Liver (tissue), 9 donors: Measurements from ENCODE around the gene CPEB1. TPM values are rescaled to one million over a fixed set of nuclear protein-coding genes. Genes with fewer than 3 reads are reported as not detected.

Experiments
- DNase-seq: peaks from one replicate; pipeline ENCODE4 v3.0.0-alpha.2; 2017; ENCODE audit warnings: low spot score
- H3K27ac ChIP-seq, 2 donors: one replicate each; pipeline ENCODE4 v1.7.0; 2013; ENCODE audit warnings: inconsistent platforms in 2 of 2, low read length in 2 of 2, control low read depth in 1 of 2, low read depth in 1 of 2, mild to moderate bottlenecking in 1 of 2
- H3K27me3 ChIP-seq, 4 donors: one replicate each; pipeline versions ENCODE4 v1.6.1 to v1.7.0; 2013; ENCODE audit warnings: low read length in 3 of 4, inconsistent platforms in 1 of 4, mild to moderate bottlenecking in 1 of 4, moderate library complexity in 1 of 4; ENCODE audit not compliant: control insufficient read depth in 4 of 4, insufficient read depth in 4 of 4
- H3K36me3 ChIP-seq, 4 donors: one replicate each; pipeline versions ENCODE4 v1.6.1 to v1.7.0; 2013; ENCODE audit warnings: low read length in 3 of 4, mild to moderate bottlenecking in 3 of 4, low read depth in 1 of 4, moderate library complexity in 1 of 4; ENCODE audit not compliant: control insufficient read depth in 4 of 4, insufficient read depth in 3 of 4
- H3K4me1 ChIP-seq, 4 donors: one replicate each; pipeline versions ENCODE4 v1.6.1 to v1.7.0; 2013; ENCODE audit warnings: low read length in 3 of 4, mild to moderate bottlenecking in 3 of 4, moderate library complexity in 1 of 4; ENCODE audit not compliant: control insufficient read depth in 4 of 4, insufficient read depth in 4 of 4
- H3K4me3 ChIP-seq, 3 donors: one replicate each; pipeline versions ENCODE4 v1.6.1 to v1.7.0; 2013; ENCODE audit warnings: low read length in 3 of 3, control low read depth in 1 of 3, low read depth in 1 of 3, mild to moderate bottlenecking in 1 of 3
- H3K9ac ChIP-seq, 2 donors: one replicate each; pipeline ENCODE4 v1.7.0; 2013; ENCODE audit warnings: low read length in 2 of 2, mild to moderate bottlenecking in 2 of 2, moderate library complexity in 2 of 2, control low read depth in 1 of 2, low read depth in 1 of 2
- H3K9me3 ChIP-seq, 4 donors: one replicate each; pipeline versions ENCODE4 v1.6.1 to v1.7.0; 2013; ENCODE audit warnings: low read length in 3 of 4; ENCODE audit not compliant: control insufficient read depth in 4 of 4
- EGR1 ChIP-seq, 2 donors: IDR thresholded peaks; 2 replicates each; pipeline ENCODE4 v1.6.1; 2016 to 2018; ENCODE audit warnings: antibody characterized with exemption in 2 of 2, low read depth in 2 of 2
- FOXA2 ChIP-seq: IDR thresholded peaks from 2 replicates; pipeline ENCODE4 v1.6.1; 2016; ENCODE audit warnings: antibody characterized with exemption
- GABPA ChIP-seq, 2 donors: IDR thresholded peaks in 1 of 2; conservative IDR thresholded peaks in 1 of 2; 2 replicates each; pipeline ENCODE4 v1.6.1; 2016; ENCODE audit warnings: antibody characterized with exemption in 2 of 2, mild to moderate bottlenecking in 1 of 2, moderate library complexity in 1 of 2
- HNF4A ChIP-seq, 2 donors: conservative IDR thresholded peaks; 2 replicates each; pipeline ENCODE4 v1.6.1; 2016; ENCODE audit warnings: antibody characterized with exemption in 2 of 2, mild to moderate bottlenecking in 2 of 2
- HNF4G ChIP-seq: IDR thresholded peaks from 2 replicates; pipeline ENCODE4 v1.6.1; 2016; ENCODE audit warnings: antibody characterized with exemption
- JUND ChIP-seq, 2 donors: IDR thresholded peaks; 2 replicates each; pipeline ENCODE4 v1.6.1; 2016; ENCODE audit warnings: antibody characterized with exemption in 2 of 2
- NR2F2 ChIP-seq: IDR thresholded peaks from 2 replicates; pipeline ENCODE4 v1.6.1; 2016; ENCODE audit warnings: antibody characterized with exemption
- RAD21 ChIP-seq, 2 donors: IDR thresholded peaks; 2 replicates each; pipeline ENCODE4 v1.6.1; 2016; ENCODE audit warnings: antibody characterized with exemption in 2 of 2, mild to moderate bottlenecking in 2 of 2
- RXRA ChIP-seq, 2 donors: IDR thresholded peaks; 2 replicates each; pipeline ENCODE4 v1.6.1; 2017 to 2018; ENCODE audit warnings: antibody characterized with exemption in 2 of 2, mild to moderate bottlenecking in 1 of 2
- SP1 ChIP-seq: IDR thresholded peaks from 2 replicates; pipeline ENCODE4 v1.6.1; 2018; ENCODE audit warnings: antibody characterized with exemption, mild to moderate bottlenecking
- TAF1 ChIP-seq: conservative IDR thresholded peaks from 2 replicates; pipeline ENCODE4 v1.6.1; 2016; ENCODE audit warnings: antibody characterized with exemption, mild to moderate bottlenecking
- WGBS: extraction: QIAGEN DNeasy Blood & Tissue Kit; methylation state at CpG from one replicate; pipeline ENCODE4 v1.1.7; 2013; 5-methylcytosine and 5-hydroxymethylcytosine counted together
- polyA plus RNA-seq, 2 donors: library from polyadenylated mRNA; stranded (reverse) in 1 of 2; unstranded in 1 of 2; fragments of 200-250 nt in 1 of 2; fragments of >200 nt in 1 of 2; fragmentation: Nextera tagmentation in 1 of 2; extraction: Ambion mirVana in 1 of 2; gene quantifications; one replicate each; pipeline versions ENCODE4 v1.2.1 to v1.2.3, GENCODE V29; 2013 to 2015
- total RNA-seq, 2 donors: library from RNA; depleted of rRNA; stranded (reverse); fragments of >200 nt; gene quantifications; one replicate each; pipeline ENCODE4 v1.2.3, GENCODE V29; 2014
- TF ChIP-seq, protein P1 (sequence below): IDR thresholded peaks from 2 replicates; pipeline ENCODE4 v1.6.1; 2016; ENCODE audit warnings: antibody characterized with exemption
- TF ChIP-seq, protein P2 (sequence below): IDR thresholded peaks from 2 replicates; pipeline ENCODE4 v1.6.1; 2016; ENCODE audit warnings: antibody characterized with exemption
- TF ChIP-seq, protein P3 (sequence below): fragments of 150-350 bp; IDR thresholded peaks from 2 replicates; pipeline ENCODE4 v1.5.1; 2017; ENCODE audit warnings: improper control_type of control experiment, low read depth, low read length; ENCODE audit not compliant: missing input control
- TF ChIP-seq, protein P4 (sequence below): IDR thresholded peaks from 2 replicates; pipeline ENCODE4 v1.6.1; 2016; ENCODE audit warnings: antibody characterized with exemption
- donor health status: healthy.
- donor health status: healthy.
- donor health status: healthy.
- donor health status: healthy.
- donor health status: healthy.

The CPEB1 gene
- total and polyA plus RNA-seq, 4 donors: under 0.01 to 0.14 (median 0.05) TPM; not detected in 1

DNA sequence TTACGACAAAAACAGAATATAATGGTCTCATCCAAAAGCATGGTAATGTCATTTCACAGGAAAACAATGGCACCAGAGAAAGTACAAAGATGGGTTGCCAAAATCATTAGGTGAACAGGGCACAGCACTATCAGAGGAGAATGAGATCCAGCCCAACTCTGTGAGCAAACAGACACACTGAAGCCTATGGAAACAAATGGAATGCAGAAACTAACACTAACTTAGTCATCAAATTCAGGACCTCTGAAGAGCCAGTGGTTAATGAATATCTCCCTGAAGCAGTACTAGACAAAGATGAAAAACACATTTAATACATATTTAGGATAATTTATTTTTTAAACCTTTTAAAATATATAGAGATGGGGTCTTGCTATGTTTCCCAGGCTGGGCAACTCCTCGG lies 92.3 kb downstream of the CPEB1 start:
- no peak overlapping the region for H3K4me3 ChIP-seq
- H3K9me3 ChIP-seq: no peaks in the 10 kb centered on the region
- 86% methylated on average over 2 of the region's 2 CpGs for WGBS
- no peaks in the 10 kb centered on the region for H3K4me1 ChIP-seq
- no peak overlapping the region for H3K9ac ChIP-seq
- no peak for TF ChIP-seq EGR1 (IDR thresholded peaks at IDR 0.05; ENCODE audit: low read depth in 2 of 2)
- TF ChIP-seq HNF4G: no peak
- no peak for TF ChIP-seq HNF4A (conservative IDR thresholded peaks at IDR 0.05)
- TF ChIP-seq RAD21 (IDR thresholded peaks at IDR 0.05): no peak
- TF ChIP-seq JUND (IDR thresholded peaks at IDR 0.05): no peak
- no peak for TF ChIP-seq NR2F2
- TF ChIP-seq, protein P1, sequence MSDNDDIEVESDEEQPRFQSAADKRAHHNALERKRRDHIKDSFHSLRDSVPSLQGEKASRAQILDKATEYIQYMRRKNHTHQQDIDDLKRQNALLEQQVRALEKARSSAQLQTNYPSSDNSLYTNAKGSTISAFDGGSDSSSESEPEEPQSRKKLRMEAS: no peak
- TF ChIP-seq RXRA (IDR thresholded peaks at IDR 0.05): no peak
- TF ChIP-seq GABPA (IDR thresholded peaks at IDR 0.05 in 1 of 2, conservative IDR thresholded peaks at IDR 0.05 in 1 of 2): no peak
- TF ChIP-seq, protein P2, sequence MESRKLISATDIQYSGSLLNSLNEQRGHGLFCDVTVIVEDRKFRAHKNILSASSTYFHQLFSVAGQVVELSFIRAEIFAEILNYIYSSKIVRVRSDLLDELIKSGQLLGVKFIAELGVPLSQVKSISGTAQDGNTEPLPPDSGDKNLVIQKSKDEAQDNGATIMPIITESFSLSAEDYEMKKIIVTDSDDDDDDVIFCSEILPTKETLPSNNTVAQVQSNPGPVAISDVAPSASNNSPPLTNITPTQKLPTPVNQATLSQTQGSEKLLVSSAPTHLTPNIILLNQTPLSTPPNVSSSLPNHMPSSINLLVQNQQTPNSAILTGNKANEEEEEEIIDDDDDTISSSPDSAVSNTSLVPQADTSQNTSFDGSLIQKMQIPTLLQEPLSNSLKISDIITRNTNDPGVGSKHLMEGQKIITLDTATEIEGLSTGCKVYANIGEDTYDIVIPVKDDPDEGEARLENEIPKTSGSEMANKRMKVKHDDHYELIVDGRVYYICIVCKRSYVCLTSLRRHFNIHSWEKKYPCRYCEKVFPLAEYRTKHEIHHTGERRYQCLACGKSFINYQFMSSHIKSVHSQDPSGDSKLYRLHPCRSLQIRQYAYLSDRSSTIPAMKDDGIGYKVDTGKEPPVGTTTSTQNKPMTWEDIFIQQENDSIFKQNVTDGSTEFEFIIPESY: no peak
- no peak for TF ChIP-seq FOXA2
- DNase-seq: no peak
- no peak overlapping the region for H3K27ac ChIP-seq
- no peaks in the 10 kb centered on the region for H3K36me3 ChIP-seq
- no peaks in the 10 kb centered on the region for H3K27me3 ChIP-seq

DNA sequence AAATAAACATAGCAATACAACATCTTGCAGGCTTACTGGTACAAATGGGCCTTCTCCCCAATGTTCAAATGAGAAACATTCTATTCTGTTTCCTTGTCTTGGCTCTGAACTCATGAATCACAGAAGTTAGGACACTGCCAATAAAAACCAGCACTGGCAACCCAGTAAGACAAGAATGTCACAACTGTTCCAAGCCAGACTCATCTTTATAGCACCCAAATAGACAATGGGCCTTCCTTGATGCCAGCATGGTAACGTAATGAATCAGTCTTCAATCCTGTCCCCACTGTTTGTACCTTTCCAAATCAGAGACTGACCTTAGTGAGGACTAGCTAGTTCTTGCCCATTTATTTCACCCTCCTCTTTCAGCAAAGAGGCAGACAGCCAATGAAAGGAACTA lies 92.8 kb downstream of the CPEB1 start:
- TF ChIP-seq, protein P2: no peak
- no peak for TF ChIP-seq NR2F2
- TF ChIP-seq HNF4G: no peak
- TF ChIP-seq, protein P1: no peak
- TF ChIP-seq SP1: no peak
- TF ChIP-seq RAD21 (IDR thresholded peaks at IDR 0.05): no peak
- Histone ChIP-seq H3K9ac (no peak overlapping the region), H3K9me3 (no peaks in the 10 kb centered on the region), H3K4me1 (no peaks in the 10 kb centered on the region), H3K27ac (no peak overlapping the region), H3K27me3 (no peaks in the 10 kb centered on the region), H3K36me3 (no peaks in the 10 kb centered on the region), H3K4me3 (no peak overlapping the region)
- WGBS: 90% methylated on average over 1 of the region's 1 CpG
- no peak for DNase-seq

DNA sequence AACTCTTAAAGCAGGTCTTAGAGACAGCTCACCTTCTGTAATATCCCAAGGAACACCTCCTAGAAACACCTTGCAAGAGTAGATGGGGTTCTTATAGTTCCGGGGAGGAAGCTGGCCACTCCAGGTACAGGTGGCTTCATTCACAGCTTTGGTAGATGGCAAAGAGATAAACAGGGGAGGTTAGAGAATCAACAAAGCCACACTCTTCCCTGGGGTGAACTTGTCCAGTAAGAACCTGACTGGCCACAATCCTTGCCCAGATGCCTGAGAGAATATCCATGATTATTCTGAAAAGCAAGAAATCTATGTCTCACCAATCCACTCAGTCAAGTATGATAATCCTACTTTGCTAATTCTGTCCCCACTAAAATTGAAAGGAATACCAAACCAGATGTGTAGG lies 93.3 kb downstream of the CPEB1 start:
- H3K36me3 ChIP-seq: no peaks in the 10 kb centered on the region
- H3K27ac ChIP-seq: no peak overlapping the region
- DNase-seq: no peak
- H3K4me3 ChIP-seq: no peak overlapping the region
- H3K27me3 ChIP-seq: no peaks in the 10 kb centered on the region
- no peaks in the 10 kb centered on the region for H3K9me3 ChIP-seq
- 67% methylated on average over 1 of the region's 1 CpG for WGBS
- H3K9ac ChIP-seq: no peak overlapping the region
- no peaks in the 10 kb centered on the region for H3K4me1 ChIP-seq
- no peak for TF ChIP-seq JUND (IDR thresholded peaks at IDR 0.05)
- TF ChIP-seq, protein P2: no peak
- TF ChIP-seq FOXA2: no peak
- TF ChIP-seq NR2F2: no peak
- TF ChIP-seq TAF1: no peak
- TF ChIP-seq GABPA (IDR thresholded peaks at IDR 0.05 in 1 of 2, conservative IDR thresholded peaks at IDR 0.05 in 1 of 2): no peak
- TF ChIP-seq, protein P3, sequence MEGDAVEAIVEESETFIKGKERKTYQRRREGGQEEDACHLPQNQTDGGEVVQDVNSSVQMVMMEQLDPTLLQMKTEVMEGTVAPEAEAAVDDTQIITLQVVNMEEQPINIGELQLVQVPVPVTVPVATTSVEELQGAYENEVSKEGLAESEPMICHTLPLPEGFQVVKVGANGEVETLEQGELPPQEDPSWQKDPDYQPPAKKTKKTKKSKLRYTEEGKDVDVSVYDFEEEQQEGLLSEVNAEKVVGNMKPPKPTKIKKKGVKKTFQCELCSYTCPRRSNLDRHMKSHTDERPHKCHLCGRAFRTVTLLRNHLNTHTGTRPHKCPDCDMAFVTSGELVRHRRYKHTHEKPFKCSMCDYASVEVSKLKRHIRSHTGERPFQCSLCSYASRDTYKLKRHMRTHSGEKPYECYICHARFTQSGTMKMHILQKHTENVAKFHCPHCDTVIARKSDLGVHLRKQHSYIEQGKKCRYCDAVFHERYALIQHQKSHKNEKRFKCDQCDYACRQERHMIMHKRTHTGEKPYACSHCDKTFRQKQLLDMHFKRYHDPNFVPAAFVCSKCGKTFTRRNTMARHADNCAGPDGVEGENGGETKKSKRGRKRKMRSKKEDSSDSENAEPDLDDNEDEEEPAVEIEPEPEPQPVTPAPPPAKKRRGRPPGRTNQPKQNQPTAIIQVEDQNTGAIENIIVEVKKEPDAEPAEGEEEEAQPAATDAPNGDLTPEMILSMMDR: no peak
- TF ChIP-seq EGR1 (IDR thresholded peaks at IDR 0.05; ENCODE audit: low read depth in 2 of 2): no peak
- no peak for TF ChIP-seq RAD21 (IDR thresholded peaks at IDR 0.05)
- TF ChIP-seq, protein P4, sequence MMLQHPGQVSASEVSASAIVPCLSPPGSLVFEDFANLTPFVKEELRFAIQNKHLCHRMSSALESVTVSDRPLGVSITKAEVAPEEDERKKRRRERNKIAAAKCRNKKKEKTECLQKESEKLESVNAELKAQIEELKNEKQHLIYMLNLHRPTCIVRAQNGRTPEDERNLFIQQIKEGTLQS: no peak
- TF ChIP-seq RXRA (IDR thresholded peaks at IDR 0.05): no peak
